ENCODE measurements around the gene ZFAND4. TPM values are rescaled to one million over a fixed set of nuclear protein-coding genes. Genes with fewer than 3 reads are reported as not detected.

The ZFAND4 gene
- total and polyA plus RNA-seq, 4 donors: 3.2 to 15.7 (median 8.0) TPM

DNA sequence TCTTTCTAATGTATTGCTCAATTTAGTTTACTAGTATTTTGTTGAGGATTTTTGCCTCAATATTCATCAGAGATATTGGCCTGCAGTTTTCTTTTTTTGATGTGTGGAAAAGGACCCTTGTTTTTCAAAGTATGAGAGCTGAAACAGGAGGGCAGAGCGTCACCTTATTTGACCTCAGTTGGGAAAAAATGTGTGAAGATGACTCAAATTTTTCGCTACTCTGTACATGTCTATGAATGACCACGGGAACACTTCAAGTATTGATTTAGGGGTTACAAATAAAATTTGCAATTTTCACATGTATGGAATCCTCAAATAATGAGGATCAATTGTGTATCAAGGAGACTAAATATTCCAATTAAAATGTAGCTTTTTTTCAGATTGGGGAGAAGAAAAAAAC lies 103.1 kb downstream of the ZFAND4 start:
- H3K4me1 ChIP-seq (ENCODE audit: control insufficient read depth in 4 of 4, insufficient read depth in 4 of 4, low read length in 3 of 4): peaks cover 0 to 2% (median 0%) of the 10 kb centered on the region in 4 donors
- H3K9ac ChIP-seq (ENCODE audit: low read depth in 1 of 2, low read length in 2 of 2): no peak overlapping the region
- no peaks in the 10 kb centered on the region for H3K27me3 ChIP-seq (ENCODE audit: control insufficient read depth in 4 of 4, insufficient read depth in 4 of 4, low read length in 3 of 4)
- H3K27ac ChIP-seq (ENCODE audit: low read depth in 1 of 2, low read length in 2 of 2): no peak overlapping the region
- 94% methylated on average over 3 of the region's 3 CpGs for WGBS
- TF ChIP-seq SP1 (IDR thresholded peaks at IDR 0.05) (no peak), HNF4G (IDR thresholded peaks at IDR 0.05) (no peak), YY1 (IDR thresholded peaks at IDR 0.05) (no peak), TAF1 (conservative IDR thresholded peaks at IDR 0.05) (no peak), NR2F2 (IDR thresholded peaks at IDR 0.05) (no peak), EGR1 (IDR thresholded peaks at IDR 0.05; ENCODE audit: low read depth in 2 of 2) (no peak), FOXA2 (IDR thresholded peaks at IDR 0.05) (no peak), FOXA1 (IDR thresholded peaks at IDR 0.05) (no peak), JUND (IDR thresholded peaks at IDR 0.05) (no peak), RXRA (IDR thresholded peaks at IDR 0.05) (no peak), HNF4A (conservative IDR thresholded peaks at IDR 0.05) (no peak), RAD21 (IDR thresholded peaks at IDR 0.05) (no peak)
- TF ChIP-seq, protein P1, sequence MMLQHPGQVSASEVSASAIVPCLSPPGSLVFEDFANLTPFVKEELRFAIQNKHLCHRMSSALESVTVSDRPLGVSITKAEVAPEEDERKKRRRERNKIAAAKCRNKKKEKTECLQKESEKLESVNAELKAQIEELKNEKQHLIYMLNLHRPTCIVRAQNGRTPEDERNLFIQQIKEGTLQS (IDR thresholded peaks at IDR 0.05): no peak
- TF ChIP-seq, protein P2, sequence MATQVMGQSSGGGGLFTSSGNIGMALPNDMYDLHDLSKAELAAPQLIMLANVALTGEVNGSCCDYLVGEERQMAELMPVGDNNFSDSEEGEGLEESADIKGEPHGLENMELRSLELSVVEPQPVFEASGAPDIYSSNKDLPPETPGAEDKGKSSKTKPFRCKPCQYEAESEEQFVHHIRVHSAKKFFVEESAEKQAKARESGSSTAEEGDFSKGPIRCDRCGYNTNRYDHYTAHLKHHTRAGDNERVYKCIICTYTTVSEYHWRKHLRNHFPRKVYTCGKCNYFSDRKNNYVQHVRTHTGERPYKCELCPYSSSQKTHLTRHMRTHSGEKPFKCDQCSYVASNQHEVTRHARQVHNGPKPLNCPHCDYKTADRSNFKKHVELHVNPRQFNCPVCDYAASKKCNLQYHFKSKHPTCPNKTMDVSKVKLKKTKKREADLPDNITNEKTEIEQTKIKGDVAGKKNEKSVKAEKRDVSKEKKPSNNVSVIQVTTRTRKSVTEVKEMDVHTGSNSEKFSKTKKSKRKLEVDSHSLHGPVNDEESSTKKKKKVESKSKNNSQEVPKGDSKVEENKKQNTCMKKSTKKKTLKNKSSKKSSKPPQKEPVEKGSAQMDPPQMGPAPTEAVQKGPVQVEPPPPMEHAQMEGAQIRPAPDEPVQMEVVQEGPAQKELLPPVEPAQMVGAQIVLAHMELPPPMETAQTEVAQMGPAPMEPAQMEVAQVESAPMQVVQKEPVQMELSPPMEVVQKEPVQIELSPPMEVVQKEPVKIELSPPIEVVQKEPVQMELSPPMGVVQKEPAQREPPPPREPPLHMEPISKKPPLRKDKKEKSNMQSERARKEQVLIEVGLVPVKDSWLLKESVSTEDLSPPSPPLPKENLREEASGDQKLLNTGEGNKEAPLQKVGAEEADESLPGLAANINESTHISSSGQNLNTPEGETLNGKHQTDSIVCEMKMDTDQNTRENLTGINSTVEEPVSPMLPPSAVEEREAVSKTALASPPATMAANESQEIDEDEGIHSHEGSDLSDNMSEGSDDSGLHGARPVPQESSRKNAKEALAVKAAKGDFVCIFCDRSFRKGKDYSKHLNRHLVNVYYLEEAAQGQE (IDR thresholded peaks at IDR 0.05): no peak
- TF ChIP-seq, protein P3, sequence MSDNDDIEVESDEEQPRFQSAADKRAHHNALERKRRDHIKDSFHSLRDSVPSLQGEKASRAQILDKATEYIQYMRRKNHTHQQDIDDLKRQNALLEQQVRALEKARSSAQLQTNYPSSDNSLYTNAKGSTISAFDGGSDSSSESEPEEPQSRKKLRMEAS (IDR thresholded peaks at IDR 0.05): no peak
- TF ChIP-seq, protein P4, sequence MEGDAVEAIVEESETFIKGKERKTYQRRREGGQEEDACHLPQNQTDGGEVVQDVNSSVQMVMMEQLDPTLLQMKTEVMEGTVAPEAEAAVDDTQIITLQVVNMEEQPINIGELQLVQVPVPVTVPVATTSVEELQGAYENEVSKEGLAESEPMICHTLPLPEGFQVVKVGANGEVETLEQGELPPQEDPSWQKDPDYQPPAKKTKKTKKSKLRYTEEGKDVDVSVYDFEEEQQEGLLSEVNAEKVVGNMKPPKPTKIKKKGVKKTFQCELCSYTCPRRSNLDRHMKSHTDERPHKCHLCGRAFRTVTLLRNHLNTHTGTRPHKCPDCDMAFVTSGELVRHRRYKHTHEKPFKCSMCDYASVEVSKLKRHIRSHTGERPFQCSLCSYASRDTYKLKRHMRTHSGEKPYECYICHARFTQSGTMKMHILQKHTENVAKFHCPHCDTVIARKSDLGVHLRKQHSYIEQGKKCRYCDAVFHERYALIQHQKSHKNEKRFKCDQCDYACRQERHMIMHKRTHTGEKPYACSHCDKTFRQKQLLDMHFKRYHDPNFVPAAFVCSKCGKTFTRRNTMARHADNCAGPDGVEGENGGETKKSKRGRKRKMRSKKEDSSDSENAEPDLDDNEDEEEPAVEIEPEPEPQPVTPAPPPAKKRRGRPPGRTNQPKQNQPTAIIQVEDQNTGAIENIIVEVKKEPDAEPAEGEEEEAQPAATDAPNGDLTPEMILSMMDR (IDR thresholded peaks at IDR 0.05; ENCODE audit: low read depth, low read length, missing input control): no peak
- H3K36me3 ChIP-seq (ENCODE audit: control insufficient read depth in 4 of 4, insufficient read depth in 3 of 4, low read depth in 1 of 4, low read length in 3 of 4): no peaks in the 10 kb centered on the region
- H3K9me3 ChIP-seq (ENCODE audit: control insufficient read depth in 4 of 4, low read length in 3 of 4): no peaks in the 10 kb centered on the region
- DNase-seq (ENCODE audit: low spot score): no peak
- H3K4me3 ChIP-seq (ENCODE audit: low read depth in 1 of 3, low read length in 3 of 3): no peak overlapping the region

DNA sequence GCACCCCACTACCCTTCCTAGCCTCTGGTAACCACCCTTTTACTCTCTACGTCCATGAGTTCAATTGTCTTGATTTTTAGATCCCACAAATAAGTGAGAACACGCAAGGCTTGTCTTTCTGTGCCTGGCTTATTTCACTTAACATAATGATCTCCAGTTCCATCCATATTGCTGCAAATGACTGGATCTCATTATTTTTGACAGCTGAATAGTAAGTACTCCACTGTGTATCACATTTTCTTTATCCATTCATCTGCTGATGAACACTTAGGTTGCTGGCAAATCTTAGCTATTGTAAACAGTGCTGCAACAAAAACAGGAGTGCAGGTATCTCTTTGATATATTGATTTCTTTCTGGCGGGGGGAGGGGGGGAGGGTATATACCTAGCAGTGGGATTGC lies 106.2 kb downstream of the ZFAND4 start:
- Histone ChIP-seq H3K4me3 (ENCODE audit: low read depth in 1 of 3, low read length in 3 of 3) (no peak overlapping the region), H3K4me1 (ENCODE audit: control insufficient read depth in 4 of 4, insufficient read depth in 4 of 4, low read length in 3 of 4) (peaks cover 0 to 2% (median 0%) of the 10 kb centered on the region in 4 donors), H3K9ac (ENCODE audit: low read depth in 1 of 2, low read length in 2 of 2) (no peak overlapping the region), H3K9me3 (ENCODE audit: control insufficient read depth in 4 of 4, low read length in 3 of 4) (no peaks in the 10 kb centered on the region), H3K27me3 (ENCODE audit: control insufficient read depth in 4 of 4, insufficient read depth in 4 of 4, low read length in 3 of 4) (no peaks in the 10 kb centered on the region), H3K36me3 (ENCODE audit: control insufficient read depth in 4 of 4, insufficient read depth in 3 of 4, low read depth in 1 of 4, low read length in 3 of 4) (no peaks in the 10 kb centered on the region), H3K27ac (ENCODE audit: low read depth in 1 of 2, low read length in 2 of 2) (no peak overlapping the region)
- 74% methylated on average over 3 of the region's 3 CpGs for WGBS
- no peak for DNase-seq (ENCODE audit: low spot score)
- TF ChIP-seq HNF4G (IDR thresholded peaks at IDR 0.05) (no peak), RXRA (IDR thresholded peaks at IDR 0.05) (no peak), YY1 (IDR thresholded peaks at IDR 0.05) (no peak), EGR1 (IDR thresholded peaks at IDR 0.05; ENCODE audit: low read depth in 2 of 2) (no peak), FOXA2 (IDR thresholded peaks at IDR 0.05) (no peak), SP1 (IDR thresholded peaks at IDR 0.05) (no peak), GABPA (IDR thresholded peaks at IDR 0.05 in 1 of 2, conservative IDR thresholded peaks at IDR 0.05 in 1 of 2) (no peak)
- TF ChIP-seq, protein P1 (IDR thresholded peaks at IDR 0.05): no peak

Other genes starting within 250 kb of the ZFAND4 start
- 10 to 100 TPM; 15.2 to 27.3 TPM for gene WASHC2C, start 54.5 kb upstream of the ZFAND4 start, total RNA-seq
- gene WASHC2C, start 54.5 kb upstream of the ZFAND4 start, polyA plus RNA-seq: 1 to 10 TPM; 7.8 to 8.9 TPM
- gene AGAP4, start 174.7 kb upstream of the ZFAND4 start, total RNA-seq: 1 to 10 TPM; 3.2 to 6.6 TPM
- 1 to 10 TPM; 1.9 to 5.3 TPM for gene AGAP4, start 174.7 kb upstream of the ZFAND4 start, polyA plus RNA-seq

All from liver (tissue), 9 donors.